Transverse colon (tissue), 4 donors: Measurements from ENCODE around the gene PPCDC. TPM values are rescaled to one million over a fixed set of nuclear protein-coding genes. Genes with fewer than 3 reads are reported as not detected.

Experiments used
- DNase-seq: peaks from one replicate; pipeline ENCODE4 v3.0.0-alpha.2; 2019
- H3K27ac ChIP-seq, 4 donors: fragments of 200-600 bp; sonication (generic); 2 replicates each; pipeline ENCODE4 v1.5.1; 2016 to 2018; ENCODE audit warnings: inconsistent platforms in 4 of 4
- H3K27me3 ChIP-seq: fragments of 200-600 bp; sonication (generic); 2 replicates; pipeline ENCODE4 v1.5.1; 2017; ENCODE audit warnings: inconsistent platforms
- H3K36me3 ChIP-seq, 4 donors: fragments of 200-600 bp; sonication (generic); 2 replicates each; pipeline ENCODE4 v1.5.1; 2017 to 2019; ENCODE audit warnings: inconsistent platforms in 4 of 4
- H3K4me1 ChIP-seq, 4 donors: fragments of 200-600 bp; sonication (generic); 2 replicates each; pipeline ENCODE4 v1.5.1; 2017 to 2020; ENCODE audit warnings: inconsistent platforms in 4 of 4
- H3K4me3 ChIP-seq, 4 donors: fragments of 200-600 bp; sonication (generic); 1 replicate in 1 of 4; 2 replicates in 3 of 4; pipeline versions ENCODE4 v1.5.1 to v1.6.1; 2017 to 2019; ENCODE audit warnings: inconsistent platforms in 4 of 4
- H3K9me3 ChIP-seq, 2 donors: fragments of 200-600 bp; sonication (generic); 2 replicates each; pipeline ENCODE4 v1.5.1; 2017 to 2019; ENCODE audit warnings: inconsistent platforms in 2 of 2
- EP300 ChIP-seq: sonication (generic); formaldehyde crosslinking; IDR thresholded peaks from one replicate; pipeline ENCODE4 v1.6.1; 2017; ENCODE audit warnings: antibody characterized with exemption, low read depth
- POLR2A ChIP-seq: fragments of 450-650 bp; IDR thresholded peaks from one replicate; pipeline ENCODE4 v1.6.1; 2016; ENCODE audit warnings: antibody characterized with exemption, mild to moderate bottlenecking, moderate library complexity
- POLR2AphosphoS5 ChIP-seq, 3 donors: sonication (generic); formaldehyde crosslinking; IDR thresholded peaks; one replicate each; pipeline ENCODE4 v1.6.1; 2016; ENCODE audit warnings: antibody characterized with exemption in 3 of 3
- WGBS, 2 donors: methylation state at CpG; one replicate each; pipeline ENCODE4 v1.1.5; 2018; ENCODE audit warnings: low coverage in 1 of 2; 5-methylcytosine and 5-hydroxymethylcytosine counted together
- in situ Hi-C, 4 donors: fragments of 200-750 bp; cut with MboI; loops; one replicate each; pipeline versions ENCODE4 v1.15.0 to v1.15.1; 2017; ENCODE audit warnings: low sequenced_read_pairs in 3 of 4, low pct_ligation_motif_present in 1 of 4, low pct_unique_long_range_greater_than_20kb in 1 of 4
- intact Hi-C: fragments of 100-400 bp; cut with DNase I; formaldehyde crosslinking; loops from one replicate; pipeline ENCODE4 v1.15.1; 2023; ENCODE audit warnings: low total_unique reads
- total RNA-seq, 4 donors: library from RNA; depleted of rRNA; stranded (reverse); fragments of >200 nt; gene quantifications; one replicate each; pipeline ENCODE4 v1.1.0, GENCODE V29; 2016
- TF ChIP-seq, protein P1 (sequence below), 5 experiments: fragments of 200-600 bp in 3 of 5; fragments of 450-650 bp in 2 of 5; sonication (generic) in 3 of 5; IDR thresholded peaks; 1 replicate in 2 of 5; 2 replicates in 3 of 5; pipeline ENCODE4 v1.5.1; 2016 to 2017; ENCODE audit warnings: antibody characterized with exemption in 5 of 5, inconsistent platforms in 3 of 5, mild to moderate bottlenecking in 2 of 5, moderate library complexity in 1 of 5

The PPCDC gene
- total RNA-seq, 4 donors from 2014 or later, result 5.2 to 54.5 (median 25.2) TPM

DNA sequence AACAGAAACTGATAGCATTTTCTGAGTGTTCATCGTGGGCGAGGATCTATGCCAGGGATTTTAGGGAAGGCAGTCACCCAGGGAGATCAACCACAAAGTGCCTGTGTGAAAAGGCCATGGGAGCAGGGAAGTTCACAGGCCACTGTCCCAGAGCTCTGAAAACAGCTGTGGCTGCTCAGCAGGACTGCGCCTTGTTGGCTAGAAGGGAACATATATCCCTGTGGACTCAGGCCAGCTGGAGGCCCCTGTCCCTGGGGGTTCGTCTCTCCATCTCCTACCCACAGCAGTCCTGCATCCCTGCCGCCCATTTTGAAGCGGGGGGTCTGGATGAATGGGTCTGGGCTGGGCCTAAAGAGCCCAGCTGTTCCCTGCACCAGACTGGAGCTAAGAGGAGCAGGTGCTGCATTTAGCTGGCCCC is 27.8 kb downstream of the PPCDC start:
- DNase-seq, result no peak
- H3K36me3 ChIP-seq, result no peaks in the 10 kb centered on the region
- TF ChIP-seq POLR2A, result no peak
- TF ChIP-seq, protein P1, sequence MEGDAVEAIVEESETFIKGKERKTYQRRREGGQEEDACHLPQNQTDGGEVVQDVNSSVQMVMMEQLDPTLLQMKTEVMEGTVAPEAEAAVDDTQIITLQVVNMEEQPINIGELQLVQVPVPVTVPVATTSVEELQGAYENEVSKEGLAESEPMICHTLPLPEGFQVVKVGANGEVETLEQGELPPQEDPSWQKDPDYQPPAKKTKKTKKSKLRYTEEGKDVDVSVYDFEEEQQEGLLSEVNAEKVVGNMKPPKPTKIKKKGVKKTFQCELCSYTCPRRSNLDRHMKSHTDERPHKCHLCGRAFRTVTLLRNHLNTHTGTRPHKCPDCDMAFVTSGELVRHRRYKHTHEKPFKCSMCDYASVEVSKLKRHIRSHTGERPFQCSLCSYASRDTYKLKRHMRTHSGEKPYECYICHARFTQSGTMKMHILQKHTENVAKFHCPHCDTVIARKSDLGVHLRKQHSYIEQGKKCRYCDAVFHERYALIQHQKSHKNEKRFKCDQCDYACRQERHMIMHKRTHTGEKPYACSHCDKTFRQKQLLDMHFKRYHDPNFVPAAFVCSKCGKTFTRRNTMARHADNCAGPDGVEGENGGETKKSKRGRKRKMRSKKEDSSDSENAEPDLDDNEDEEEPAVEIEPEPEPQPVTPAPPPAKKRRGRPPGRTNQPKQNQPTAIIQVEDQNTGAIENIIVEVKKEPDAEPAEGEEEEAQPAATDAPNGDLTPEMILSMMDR (IDR thresholded peaks at IDR 0.05), result no peak
- no peak for TF ChIP-seq EP300
- TF ChIP-seq POLR2AphosphoS5 (IDR thresholded peaks at IDR 0.05), result no peak

DNA sequence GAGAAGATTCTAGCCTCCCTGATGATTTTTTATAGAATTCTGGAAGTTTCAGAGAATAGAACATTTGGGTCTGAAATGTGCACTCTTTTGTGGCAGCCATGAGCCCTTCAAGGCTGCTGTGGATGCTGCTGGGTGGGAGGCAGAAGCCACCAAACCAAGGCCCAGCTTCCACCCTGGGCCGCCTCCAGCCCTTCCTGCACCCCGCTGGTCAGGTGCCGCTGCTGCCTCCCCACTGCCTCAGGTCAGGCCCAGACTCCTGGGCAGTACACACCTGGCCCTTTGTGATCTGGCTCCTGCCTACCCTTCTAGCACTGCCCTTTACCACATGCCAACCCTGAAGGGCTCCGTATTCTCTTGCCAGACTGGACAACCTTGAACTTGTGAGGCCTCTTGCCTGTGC is 28.3 kb downstream of the PPCDC start:
- no peak for DNase-seq
- H3K4me1 ChIP-seq, result peaks cover 14 to 37% (median 23%) of the 10 kb centered on the region in 4 donors
- no peaks in the 10 kb centered on the region for H3K27me3 ChIP-seq
- no peak overlapping the region for H3K27ac ChIP-seq
- WGBS, 2 donors, result 97% methylated on average over 4 of the region's 4 CpGs; no CpG with 5 or more reads in 1 of the 2 donors
- no peak overlapping the region for H3K4me3 ChIP-seq
- TF ChIP-seq POLR2AphosphoS5 (IDR thresholded peaks at IDR 0.05) (no peak), POLR2A (no peak), EP300 (no peak)
- TF ChIP-seq, protein P1 (IDR thresholded peaks at IDR 0.05), result no peak
- no peaks in the 10 kb centered on the region for H3K36me3 ChIP-seq
- no peaks in the 10 kb centered on the region for H3K9me3 ChIP-seq
- intact Hi-C loops, result no loop called here
- in situ Hi-C loops, result no loop called here

More for the DNA sequence above, 27.8 kb downstream of the PPCDC start:
- WGBS, 2 donors, result 50 to 90% methylated on average over 1 to 6 of the region's 6 CpGs
- Histone ChIP-seq H3K27me3 (no peaks in the 10 kb centered on the region), H3K27ac (no peak overlapping the region), H3K4me1 (peaks cover 20 to 42% (median 28%) of the 10 kb centered on the region in 4 donors), H3K9me3 (no peaks in the 10 kb centered on the region), H3K4me3 (no peak overlapping the region)
- intact Hi-C loops, result no loop called here
- in situ Hi-C loops, result no loop called here

GRCh38 chr15:75052972-75053747 is 29.8 kb downstream of the PPCDC start:
- Histone ChIP-seq H3K27me3 (no peaks in the 10 kb centered on the region), H3K4me1 (peaks cover 6 to 23% (median 10%) of the 10 kb centered on the region in 4 donors), H3K4me3 (no peak overlapping the region), H3K27ac (peak overlapping the region in 3 of 4 donors; percentile 43 to 71 (median 65)), H3K36me3 (no peaks in the 10 kb centered on the region), H3K9me3 (no peaks in the 10 kb centered on the region)
- in situ Hi-C loops, result no loop called here
- TF ChIP-seq, protein P1 (IDR thresholded peaks at IDR 0.05), result no peak
- TF ChIP-seq EP300 (no peak), POLR2A (no peak)
- intact Hi-C loops, result no loop called here
- no peak for DNase-seq
- WGBS, 2 donors, result 97 to 100% methylated on average over 3 to 5 of the region's 5 CpGs

GRCh38 chr15:75053748-75054125 is 30.3 kb downstream of the PPCDC start:
- no peak for DNase-seq
- WGBS, 2 donors, result 80 to 82% methylated on average over 3 to 7 of the region's 7 CpGs
- peaks cover 6 to 22% (median 10%) of the 10 kb centered on the region in 4 donors for H3K4me1 ChIP-seq

More at GRCh38 chr15:75053748-75054125, 30.3 kb downstream of the PPCDC start:
- H3K36me3 ChIP-seq, result no peaks in the 10 kb centered on the region
- H3K27me3 ChIP-seq, result no peaks in the 10 kb centered on the region
- intact Hi-C loops (no loop called here), in situ Hi-C loops (no loop called here)
- H3K9me3 ChIP-seq, result no peaks in the 10 kb centered on the region
- TF ChIP-seq EP300 (no peak), POLR2AphosphoS5 (IDR thresholded peaks at IDR 0.05) (no peak), POLR2A (no peak)
- TF ChIP-seq, protein P1 (IDR thresholded peaks at IDR 0.05), result no peak
- peak overlapping the region; percentile 43 to 71 (median 54) for H3K27ac ChIP-seq
- no peak overlapping the region for H3K4me3 ChIP-seq
